HG03039 (cell line): ENCODE results near the gene ACD.

ENCODE experiments used
- ATAC-seq: cut with Tn5 transposase; IDR thresholded peaks from one replicate; pipeline ENCODE4 v1.9.1; 2021; ENCODE audit warnings: mild to moderate bottlenecking, moderate library complexity; ENCODE audit not compliant: unreplicated experiment

ACD gene

GRCh38 chr16:67662653-67663010 is 2.6 kb upstream of the ACD start:
- no peak for ATAC-seq

- no peak for ATAC-seq
Measured at GRCh38 chr16:67661886-67662652, 2.0 kb upstream of the ACD start.

GRCh38 chr16:67661101-67661761 is 1.2 kb upstream of the ACD start:
- ATAC-seq: peak; percentile 6

GRCh38 chr16:67660564-67661028 is 536 bp upstream of the ACD start, which contains the start of gene PARD6A:
Gene PARD6A (plus strand): TSS chr16:67660960. CDS start chr16:67661039, 79 bp downstream.
- peak; percentile 62 for ATAC-seq

GRCh38 chr16:67658849-67659674 is 998 bp downstream of the ACD start:
- ATAC-seq: no peak

- ATAC-seq: no peak
Measured at GRCh38 chr16:67657751-67658518, 2.1 kb downstream of the ACD start.

GRCh38 chr16:67657017-67657608 is 2.9 kb downstream of the ACD start:
- ATAC-seq: no peak

GRCh38 chr16:67656344-67657016 is 3.6 kb downstream of the ACD start:
- no peak for ATAC-seq

GRCh38 chr16:67655363-67655762 is 4.7 kb downstream of the ACD start:
- no peak for ATAC-seq

GRCh38 chr16:67654403-67654911 is 5.6 kb downstream of the ACD start:
- no peak for ATAC-seq

GRCh38 chr16:67653789-67654402 is 6.2 kb downstream of the ACD start:
- no peak for ATAC-seq

- no peak for ATAC-seq
Measured at GRCh38 chr16:67653128-67653788, 6.8 kb downstream of the ACD start.

GRCh38 chr16:67652578-67653127 is 7.4 kb downstream of the ACD start:
- no peak for ATAC-seq

GRCh38 chr16:67651847-67652246 is 8.2 kb downstream of the ACD start:
- ATAC-seq: no peak

GRCh38 chr16:67651039-67651438 is 9.0 kb downstream of the ACD start:
- no peak for ATAC-seq

- no peak for ATAC-seq
Measured at GRCh38 chr16:67650023-67650422, 10.0 kb downstream of the ACD start.

- ATAC-seq: no peak
Measured at GRCh38 chr16:67649494-67649931, 10.5 kb downstream of the ACD start.

GRCh38 chr16:67648764-67649407 is 11.2 kb downstream of the ACD start:
- no peak for ATAC-seq
